Adipocyte (in vitro differentiated cells): ENCODE results near the gene MMP21.

ENCODE experiments used
- DNase-seq: peaks from one replicate; pipeline ENCODE4 v3.0.0-alpha.2; 2015; ENCODE audit warnings: low read depth
- H3K27me3 ChIP-seq: replicated peaks from 2 replicates; pipeline ENCODE4 v1.7.0; 2013; ENCODE audit warnings: mild to moderate bottlenecking, low read length, moderate library complexity; ENCODE audit not compliant: control insufficient read depth, insufficient read depth
- H3K36me3 ChIP-seq: 2 replicates; pipeline ENCODE4 v1.7.0; 2013; ENCODE audit warnings: low read length, mild to moderate bottlenecking, moderate library complexity; ENCODE audit not compliant: control insufficient read depth, insufficient read depth, severe bottlenecking
- H3K4me1 ChIP-seq: 2 replicates; pipeline ENCODE4 v1.7.0; 2013; ENCODE audit warnings: mild to moderate bottlenecking, low read length, moderate library complexity; ENCODE audit not compliant: control insufficient read depth, insufficient read depth
- H3K4me3 ChIP-seq: 2 replicates; pipeline ENCODE4 v1.7.0; 2013; ENCODE audit warnings: mild to moderate bottlenecking, low read length, moderate library complexity
- H3K9ac ChIP-seq: 2 replicates; pipeline ENCODE4 v1.7.0; 2013; ENCODE audit warnings: mild to moderate bottlenecking, low read length, moderate library complexity
- H3K9me3 ChIP-seq: 2 replicates; pipeline ENCODE4 v1.7.0; 2013; ENCODE audit warnings: mild to moderate bottlenecking, low read length, moderate library complexity; ENCODE audit not compliant: control insufficient read depth

The MMP21 gene

DNA sequence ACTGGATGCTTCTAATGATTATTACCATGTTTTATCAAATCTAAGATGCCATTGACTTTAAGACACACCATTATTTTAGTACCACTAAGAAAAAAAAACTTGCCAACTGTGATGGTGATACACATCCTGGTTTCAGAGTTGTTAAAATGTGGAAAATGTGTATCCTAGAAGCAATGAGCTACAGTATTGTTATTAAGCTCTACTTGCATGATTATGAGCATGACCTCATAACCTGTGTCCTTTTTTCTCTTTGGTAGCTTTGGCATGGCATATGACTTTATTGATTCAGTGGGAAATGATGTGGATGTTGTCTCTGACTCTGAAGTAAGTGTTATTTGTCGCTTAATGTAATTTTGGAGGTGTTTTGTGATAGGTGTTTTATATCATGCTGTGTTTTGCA is 52.8 kb downstream of the MMP21 start:
- peaks cover 66% of the 10 kb centered on the region for H3K36me3 ChIP-seq
- H3K9ac ChIP-seq, result no peak overlapping the region
- H3K27me3 ChIP-seq, result no peaks in the 10 kb centered on the region
- no peaks in the 10 kb centered on the region for H3K9me3 ChIP-seq
- H3K4me1 ChIP-seq, result peaks cover 12% of the 10 kb centered on the region
- no peak overlapping the region for H3K4me3 ChIP-seq
- DNase-seq, result no peak

DNA sequence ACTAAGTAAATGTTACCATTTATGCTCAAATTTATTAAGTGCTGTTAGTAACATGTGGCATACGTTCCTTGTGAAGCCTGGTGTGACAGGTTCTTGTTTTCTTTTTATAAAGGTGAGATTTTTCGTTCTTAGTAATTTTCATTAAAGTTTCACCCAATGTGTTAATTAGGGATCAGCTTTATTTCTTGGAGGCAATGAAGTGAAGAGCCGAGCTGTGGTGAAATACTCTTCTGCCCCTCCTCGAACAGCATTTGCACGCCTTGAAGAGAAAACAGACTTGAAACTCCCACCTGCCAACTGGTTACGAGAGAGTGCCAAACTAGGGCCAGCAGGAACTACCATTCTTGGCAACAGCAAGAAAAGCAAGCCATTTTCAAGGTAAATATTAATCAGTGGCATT is 54.6 kb downstream of the MMP21 start:
- H3K4me3 ChIP-seq, result peak overlapping the region; percentile 93
- H3K4me1 ChIP-seq, result peaks cover 12% of the 10 kb centered on the region
- no peak overlapping the region for H3K9ac ChIP-seq
- H3K36me3 ChIP-seq, result peaks cover 49% of the 10 kb centered on the region
- H3K9me3 ChIP-seq, result no peaks in the 10 kb centered on the region
- DNase-seq, result no peak
- H3K27me3 ChIP-seq, result no peaks in the 10 kb centered on the region

DNA sequence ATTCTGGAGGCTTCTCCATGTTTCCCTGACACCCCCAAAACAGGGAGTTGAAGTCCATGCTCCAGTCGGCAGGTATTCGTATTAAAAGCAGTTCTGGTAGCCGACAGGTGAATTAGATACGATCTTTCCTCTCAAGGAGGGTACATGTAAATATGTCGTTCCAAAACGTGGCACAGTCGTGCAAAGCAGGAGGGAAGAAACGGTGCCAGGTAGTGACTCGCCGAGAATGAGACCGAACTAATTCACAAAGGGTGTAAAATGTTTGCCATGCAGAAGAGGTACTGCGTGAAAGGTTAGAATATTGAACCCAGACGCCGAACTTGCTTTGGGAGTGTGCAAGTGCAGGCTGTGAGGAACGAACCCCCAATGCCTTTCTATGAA is 55.6 kb downstream of the MMP21 start:
- Histone ChIP-seq H3K4me1 (peaks cover 12% of the 10 kb centered on the region), H3K9ac (peak overlapping the region; percentile 97), H3K27me3 (no peaks in the 10 kb centered on the region), H3K9me3 (no peaks in the 10 kb centered on the region), H3K4me3 (peak overlapping the region; percentile 93), H3K36me3 (peaks cover 38% of the 10 kb centered on the region)
- peak; percentile 22 for DNase-seq

DNA sequence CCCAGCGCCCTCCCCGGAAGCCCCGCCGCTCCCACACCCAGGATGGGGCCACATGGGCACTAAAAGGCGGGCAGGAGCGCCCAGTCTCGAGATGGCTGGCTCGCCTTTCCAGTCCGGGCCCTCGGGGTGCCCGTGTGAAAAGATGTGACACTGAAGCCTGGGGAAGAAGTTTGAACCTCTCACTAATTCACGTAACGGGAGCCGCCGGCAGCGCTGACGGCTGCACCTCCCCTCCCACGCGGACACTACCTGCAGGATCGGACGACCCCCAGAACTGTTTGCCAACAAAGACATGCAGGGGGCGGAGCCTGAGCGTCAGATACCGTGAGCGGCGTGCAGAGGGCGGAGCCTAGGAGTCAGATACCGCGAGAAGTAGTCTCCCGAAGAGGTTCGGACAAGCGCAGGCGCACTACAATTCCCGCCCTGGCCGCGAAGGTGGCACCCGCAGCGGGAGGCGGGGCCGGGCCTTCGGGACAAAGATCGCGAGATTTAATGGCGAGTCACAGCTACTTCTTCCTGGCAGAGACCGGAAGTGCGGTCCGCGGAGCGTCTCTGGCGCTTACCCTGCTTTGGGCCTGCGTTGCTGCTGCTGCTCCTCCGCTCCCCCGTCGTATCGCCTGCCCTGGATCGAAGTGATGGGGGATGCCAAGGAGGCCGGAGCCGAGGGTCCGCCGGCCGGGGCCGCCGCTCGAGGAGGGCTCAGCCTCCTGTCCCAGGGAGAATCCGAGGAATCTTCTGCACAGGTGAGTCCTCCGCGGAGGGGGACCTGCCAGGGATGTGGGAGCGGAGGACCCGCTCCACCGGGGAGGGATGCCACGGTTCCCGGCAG is 56.2 kb downstream of the MMP21 start, which contains the start of gene EDRF1:
TSS of gene EDRF1 (plus strand) at position 537 of the 829 bp plus-strand sequence. CDS start at position 636, 99 bp downstream.
- peak; percentile 100 for DNase-seq
- Histone ChIP-seq H3K36me3 (peaks cover 32% of the 10 kb centered on the region), H3K4me3 (peak within 1 kb of the TSS; percentile 93), H3K9ac (peak within 1 kb of the TSS; percentile 97), H3K4me1 (peaks cover 12% of the 10 kb centered on the region), H3K9me3 (no peaks in the 10 kb centered on the region), H3K27me3 (no peaks in the 10 kb centered on the region)
